ENCODE results near the gene RHBDL1.
A peak's percentile ranks its signal among the peaks of the same experiment; 100 is the strongest.

The RHBDL1 gene

GRCh38 chr16:674968-675883, at the start of gene RHBDL1:
RHBDL1 (plus strand) TSS chr16:675671; CDS start chr16:675791, 120 bp downstream.
- H3K4me3 ChIP-seq (ENCODE audit: low read depth, low read length) = peak within 1 kb of the TSS; percentile 43
- DNase-seq (ENCODE audit: low read depth) = no peak

- no peak overlapping the region for H3K4me3 ChIP-seq (ENCODE audit: low read depth, low read length)
- no peak for DNase-seq (ENCODE audit: low read depth)
Observed at GRCh38 chr16:625977-626765, 49.3 kb upstream of the RHBDL1 start.

GRCh38 chr16:626787-627453, 48.6 kb upstream of the RHBDL1 start:
- peak; percentile 85 for DNase-seq (ENCODE audit: low read depth)
- no peak overlapping the region for H3K4me3 ChIP-seq (ENCODE audit: low read depth, low read length)

- no peak for DNase-seq (ENCODE audit: low read depth)
- no peak overlapping the region for H3K4me3 ChIP-seq (ENCODE audit: low read depth, low read length)
Observed at GRCh38 chr16:627454-628239, 47.8 kb upstream of the RHBDL1 start.

- no peak for DNase-seq (ENCODE audit: low read depth)
- H3K4me3 ChIP-seq (ENCODE audit: low read depth, low read length) = no peak overlapping the region
Observed at GRCh38 chr16:628321-629061, 47.0 kb upstream of the RHBDL1 start.

GRCh38 chr16:629185-629832, 46.2 kb upstream of the RHBDL1 start:
- no peak overlapping the region for H3K4me3 ChIP-seq (ENCODE audit: low read depth, low read length)
- DNase-seq (ENCODE audit: low read depth) = no peak

- DNase-seq (ENCODE audit: low read depth) = no peak
- H3K4me3 ChIP-seq (ENCODE audit: low read depth, low read length) = no peak overlapping the region
Observed at GRCh38 chr16:629833-630248, 45.6 kb upstream of the RHBDL1 start.

GRCh38 chr16:630249-630814, 45.1 kb upstream of the RHBDL1 start:
- no peak overlapping the region for H3K4me3 ChIP-seq (ENCODE audit: low read depth, low read length)

GRCh38 chr16:630815-631405, 44.6 kb upstream of the RHBDL1 start, which contains the start of gene WFIKKN1:
WFIKKN1 (plus strand) TSS chr16:630985; CDS start chr16:631254, 269 bp downstream.
- DNase-seq (ENCODE audit: low read depth) = no peak
- H3K4me3 ChIP-seq (ENCODE audit: low read depth, low read length) = no peak within 1 kb of the TSS

More at GRCh38 chr16:630249-630814, 45.1 kb upstream of the RHBDL1 start:
- DNase-seq (ENCODE audit: low read depth) = no peak

GRCh38 chr16:631808-632358, 43.6 kb upstream of the RHBDL1 start:
- no peak for DNase-seq (ENCODE audit: low read depth)
- H3K4me3 ChIP-seq (ENCODE audit: low read depth, low read length) = no peak overlapping the region

GRCh38 chr16:632486-633335, 42.8 kb upstream of the RHBDL1 start:
- DNase-seq (ENCODE audit: low read depth) = no peak
- H3K4me3 ChIP-seq (ENCODE audit: low read depth, low read length) = no peak overlapping the region

GRCh38 chr16:633336-634050, 42.0 kb upstream of the RHBDL1 start:
- no peak for DNase-seq (ENCODE audit: low read depth)
- H3K4me3 ChIP-seq (ENCODE audit: low read depth, low read length) = no peak overlapping the region

GRCh38 chr16:634051-634670, 41.3 kb upstream of the RHBDL1 start:
- DNase-seq (ENCODE audit: low read depth) = no peak
- H3K4me3 ChIP-seq (ENCODE audit: low read depth, low read length) = no peak overlapping the region

GRCh38 chr16:634996-635395, 40.5 kb upstream of the RHBDL1 start:
- no peak for DNase-seq (ENCODE audit: low read depth)
- H3K4me3 ChIP-seq (ENCODE audit: low read depth, low read length) = peak overlapping the region; percentile 83

GRCh38 chr16:635573-636205, 39.8 kb upstream of the RHBDL1 start:
- H3K4me3 ChIP-seq (ENCODE audit: low read depth, low read length) = peak overlapping the region; percentile 83
- no peak for DNase-seq (ENCODE audit: low read depth)

Measured in skeletal muscle cell (primary cell).